GM18519 (cell line): ENCODE measurements around the gene ARF3.
A peak's percentile ranks its signal among the peaks of the same experiment; 100 is the strongest.
"Not testable (repeated sequence)": the region's sequence is repeated elsewhere in the genome, so short reads cannot be mapped to it uniquely, and the experiment has no call there.

Experiments used
- ATAC-seq: cut with Tn5 transposase; IDR thresholded peaks from one replicate; pipeline ENCODE4 v1.9.1; 2021; ENCODE audit warnings: mild to moderate bottlenecking, moderate library complexity; ENCODE audit not compliant: unreplicated experiment, low FRiP score

The ARF3 gene

DNA sequence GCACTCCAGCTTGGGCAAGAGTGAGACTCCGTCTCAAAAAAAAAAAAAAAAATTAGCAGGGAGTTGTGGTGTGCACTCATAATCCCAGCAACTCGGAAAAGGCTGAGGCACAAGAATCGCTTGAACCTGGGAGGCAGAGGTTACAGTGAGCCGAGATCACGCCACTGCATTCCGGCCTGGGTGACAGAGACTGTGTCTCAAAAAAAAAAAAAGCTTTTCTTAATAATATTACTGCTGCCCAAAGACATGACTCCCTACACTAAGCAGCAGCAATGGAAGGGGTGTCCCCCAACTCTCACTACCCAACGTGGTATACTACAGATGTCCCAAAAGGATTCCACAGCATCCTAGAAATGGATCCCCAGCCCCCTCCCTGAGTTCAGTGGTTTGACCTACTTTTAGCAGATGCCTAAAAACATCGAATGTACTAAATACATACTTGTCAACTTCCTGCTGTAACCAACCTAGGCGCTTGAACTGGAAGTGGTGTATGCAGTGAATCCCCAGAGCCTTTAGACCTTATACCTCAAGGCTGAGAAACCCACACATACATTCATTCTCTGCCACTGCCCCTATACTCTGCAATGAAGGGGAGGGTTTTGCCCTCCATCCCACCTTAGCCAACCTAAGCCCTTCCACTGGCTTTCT is 23.5 kb downstream of the ARF3 start:
- ATAC-seq, result no peak

DNA sequence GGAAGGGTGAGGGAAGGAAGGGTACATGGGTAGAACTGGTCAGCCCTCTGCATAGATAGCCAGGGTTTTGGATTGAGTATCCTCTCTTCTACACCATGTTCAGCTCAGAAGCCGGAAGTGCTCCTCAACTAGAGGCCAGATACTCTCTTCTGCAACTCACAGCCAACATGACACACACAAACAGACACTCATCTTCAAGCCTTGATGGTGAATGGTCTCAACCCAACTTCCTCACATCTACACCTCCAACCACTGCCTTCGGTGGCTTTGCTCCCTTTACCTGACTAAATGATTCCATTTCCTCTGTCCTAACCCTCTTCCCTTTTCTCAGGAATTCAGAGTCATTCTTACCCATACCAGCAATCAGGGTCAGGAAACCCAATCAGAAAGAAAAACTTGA is 24.4 kb downstream of the ARF3 start:
- ATAC-seq, result no peak

DNA sequence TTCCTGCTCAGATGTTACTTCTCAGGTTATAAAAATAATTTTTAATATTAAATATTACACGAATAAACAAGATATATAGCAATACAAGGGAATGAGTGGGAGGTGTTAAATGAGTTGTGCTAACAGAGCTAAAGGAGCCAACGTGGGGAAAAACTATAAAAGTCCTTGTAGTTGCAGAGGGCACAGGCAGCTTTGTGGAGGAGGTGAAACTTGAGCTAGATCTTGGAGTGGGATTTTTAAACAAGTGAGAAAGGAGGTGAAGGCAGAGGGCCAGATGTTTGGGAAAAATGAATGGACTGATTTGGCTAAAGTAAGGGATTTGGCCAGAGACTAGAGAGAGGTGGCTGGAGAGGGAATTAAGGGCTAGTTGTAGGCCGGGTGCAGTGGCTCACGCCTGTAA is 26.8 kb downstream of the ARF3 start:
- ATAC-seq, result no peak

DNA sequence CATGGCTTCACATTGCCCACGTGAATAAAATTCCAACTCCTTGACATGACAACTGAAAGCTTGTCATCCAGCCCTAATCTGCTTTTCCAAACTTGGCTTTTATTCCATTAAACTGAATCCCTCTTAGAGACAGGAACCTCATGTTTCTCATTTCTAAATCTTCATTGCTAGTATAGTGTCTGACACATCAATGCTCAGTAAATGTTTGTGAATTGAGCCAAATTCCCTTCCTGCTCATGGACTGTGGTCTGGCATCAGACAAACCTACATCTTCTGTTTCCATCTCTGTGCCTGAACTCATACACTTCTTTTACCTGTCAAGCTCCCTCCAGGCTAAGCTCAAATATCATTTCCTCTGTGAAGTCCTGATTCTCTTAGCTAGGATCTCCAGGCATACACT is 27.7 kb downstream of the ARF3 start:
- ATAC-seq, result no peak

DNA sequence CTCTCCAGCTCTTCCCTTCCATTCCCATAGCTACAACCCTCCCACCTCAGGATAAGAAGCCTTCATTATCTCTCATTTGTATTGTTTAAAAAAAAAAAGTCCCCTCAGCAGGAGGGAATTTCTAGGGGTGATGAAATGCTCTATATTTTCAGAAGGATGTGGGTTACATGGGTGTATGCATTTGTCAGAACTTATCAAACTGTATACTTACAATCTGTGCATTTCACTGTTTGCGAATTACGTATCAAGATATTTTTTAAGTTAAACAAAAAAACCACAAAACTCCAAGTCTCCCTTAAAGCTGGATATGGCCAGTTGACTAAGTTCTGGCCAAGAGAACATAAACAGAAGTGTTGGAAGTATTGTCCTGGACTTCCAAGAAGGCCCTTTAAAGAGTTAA is 30.0 kb downstream of the ARF3 start:
- no peak for ATAC-seq

DNA sequence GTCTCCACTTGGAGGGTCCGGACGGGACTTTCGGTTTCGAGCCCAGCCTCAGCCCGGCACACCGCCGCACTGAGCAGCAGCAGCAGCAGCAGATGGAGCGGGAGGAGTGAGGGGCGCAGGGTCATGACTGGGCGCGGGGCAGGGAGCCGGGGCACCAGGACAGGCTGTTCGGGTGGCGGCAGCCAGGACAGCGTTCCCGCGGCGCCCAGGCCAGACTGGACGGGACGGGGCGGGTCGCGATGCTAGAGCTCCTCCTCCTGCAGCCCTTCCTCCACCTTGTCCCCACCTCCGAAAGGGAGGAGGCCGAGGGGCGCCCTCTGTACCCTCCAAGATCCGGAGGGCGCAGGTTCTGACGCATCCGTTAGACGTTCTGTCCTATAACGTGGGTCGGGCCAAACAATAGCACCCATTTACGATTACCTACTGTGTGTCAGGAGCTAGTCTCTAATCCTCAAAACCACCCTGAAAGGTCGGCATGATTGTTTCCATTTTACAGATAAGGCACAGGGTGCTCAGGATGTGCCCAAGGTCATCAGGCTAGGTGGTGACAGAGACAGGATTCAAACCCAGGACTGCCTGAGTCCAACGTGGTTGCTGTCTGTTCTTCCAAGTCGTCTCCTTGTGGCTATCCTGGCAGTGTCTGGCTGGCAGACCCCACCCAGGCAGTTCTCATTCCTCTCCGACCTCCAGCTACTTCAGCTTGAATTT is 31.8 kb downstream of the ARF3 start, which contains the start of gene FKBP11:
Gene FKBP11, minus strand, starts transcription at position 189 of the 708 bp plus-strand sequence. Its CDS starts 64 bp downstream, at position 125.
- no peak for ATAC-seq

DNA sequence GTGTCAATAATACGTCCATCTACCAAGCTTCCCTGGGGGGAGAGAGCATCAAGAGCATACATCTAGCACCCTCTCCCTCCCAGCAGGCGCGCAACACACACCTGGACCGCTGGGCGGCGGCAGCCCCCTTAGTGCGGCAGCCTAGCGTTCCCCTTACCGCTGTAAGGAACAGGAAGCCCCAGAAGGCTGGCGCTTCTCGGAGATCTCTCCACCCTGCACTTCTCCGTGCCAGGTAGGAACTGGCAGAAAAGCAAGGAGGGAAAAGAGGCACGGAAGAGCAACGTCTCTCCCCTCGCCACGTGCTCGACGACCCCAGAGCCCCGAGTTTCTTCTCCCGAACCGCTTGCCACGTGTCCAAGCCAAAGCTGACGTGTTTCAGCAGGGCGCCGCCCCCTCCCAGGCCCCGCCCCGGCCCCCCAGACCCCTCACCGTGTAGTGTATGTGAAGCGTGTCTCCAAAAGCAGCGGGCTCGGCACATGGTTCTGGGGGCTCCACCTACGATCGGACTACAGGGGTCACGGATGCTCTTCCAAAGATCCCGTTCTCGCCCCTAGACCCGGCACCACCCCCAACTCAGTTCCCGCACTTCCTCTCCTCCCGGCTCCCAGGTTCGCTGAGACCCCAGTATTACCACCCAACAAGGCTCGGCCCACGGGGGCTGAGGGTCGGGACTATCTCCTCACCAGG is 32.5 kb downstream of the ARF3 start:
- ATAC-seq, result peak; percentile 70

DNA sequence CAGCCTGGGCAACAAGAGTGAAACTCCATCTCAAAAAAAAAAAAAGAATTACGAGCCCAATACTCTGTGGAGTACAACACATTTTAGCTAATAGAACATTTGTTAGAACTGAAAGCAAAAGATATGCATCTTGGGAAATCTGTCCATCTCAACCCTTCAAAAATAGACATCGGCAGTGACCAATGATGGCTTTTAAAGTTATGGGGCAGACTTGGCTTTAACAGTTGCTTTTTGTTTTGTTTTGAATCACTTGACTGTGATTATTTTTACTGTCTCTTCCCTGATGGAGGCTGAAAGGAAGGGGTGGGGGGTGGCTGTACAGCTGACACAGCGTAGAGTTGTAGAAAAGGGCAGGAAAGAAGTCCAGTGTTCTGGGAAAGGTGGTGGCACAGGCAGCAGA is 34.2 kb downstream of the ARF3 start:
- no peak for ATAC-seq

DNA sequence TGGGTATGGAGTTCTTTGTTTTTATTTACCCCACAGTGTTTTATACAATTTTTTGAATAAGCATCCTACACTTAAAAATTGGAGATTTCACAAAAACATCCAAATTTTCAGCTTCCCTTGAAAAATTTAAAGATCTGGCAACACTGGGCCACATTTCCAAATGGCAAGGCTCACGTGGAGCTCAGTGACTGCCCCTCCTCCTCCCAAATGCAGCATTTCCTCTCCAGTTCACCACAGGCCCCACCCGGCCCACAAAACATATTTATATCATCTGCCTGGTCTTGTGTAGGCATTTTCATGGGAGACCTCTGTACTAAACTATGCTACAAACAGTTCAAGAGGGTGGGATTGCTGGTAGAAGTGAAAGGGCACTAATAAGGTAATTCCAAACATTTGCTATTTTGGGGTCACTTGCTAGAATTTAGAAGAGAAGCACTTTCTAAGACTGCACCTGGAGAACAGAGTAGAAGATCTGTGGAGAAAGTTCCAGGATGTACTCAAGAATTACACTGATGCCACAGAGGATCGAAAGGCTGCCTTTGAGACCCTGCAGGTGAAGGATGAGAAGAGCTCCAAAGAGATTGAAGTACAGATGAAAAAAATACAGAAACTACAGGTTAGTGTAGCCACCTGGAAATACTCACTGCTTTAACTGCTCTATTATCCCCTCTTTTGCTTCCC is 39.3 kb downstream of the ARF3 start:
- ATAC-seq, result no peak

DNA sequence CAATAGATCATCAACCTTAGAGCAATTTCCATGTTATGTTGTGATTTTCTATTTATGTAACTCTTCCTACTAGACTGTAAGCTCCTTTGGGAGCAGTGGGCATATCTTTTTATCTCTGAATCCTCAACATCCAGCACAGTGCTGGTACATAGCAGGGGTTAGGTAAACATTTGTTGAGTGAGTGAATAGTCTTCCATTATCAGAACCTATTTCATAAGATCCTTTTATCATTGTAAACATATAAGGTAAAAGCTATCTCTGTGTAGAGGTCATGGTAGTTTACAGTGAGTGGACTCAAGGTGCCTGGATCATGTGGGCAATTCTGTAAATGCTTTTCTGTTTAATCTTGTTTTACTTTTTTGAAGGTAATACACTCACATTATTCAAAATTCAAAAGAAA is 47.1 kb downstream of the ARF3 start:
- ATAC-seq, result no peak

DNA sequence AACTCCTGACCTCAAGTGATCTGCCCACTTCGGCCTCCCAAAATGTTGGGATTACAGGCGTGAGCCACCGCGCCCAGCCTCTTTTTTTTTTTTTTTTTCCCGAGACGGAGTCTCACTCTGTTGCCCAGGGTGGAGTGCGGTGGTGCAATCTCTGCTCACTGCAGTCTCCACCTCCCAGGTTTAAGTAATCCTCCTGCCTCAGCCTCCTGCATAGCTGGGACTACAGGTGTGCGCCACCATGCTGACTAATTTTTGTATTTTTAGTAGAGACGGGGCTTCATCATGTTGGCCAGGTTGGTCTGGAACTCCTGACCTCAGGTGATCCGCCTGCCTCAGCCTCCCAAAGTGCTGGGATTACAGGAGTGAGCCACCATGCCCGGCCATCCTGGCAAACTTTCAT is 47.6 kb downstream of the ARF3 start:
- not testable (repeated sequence) for ATAC-seq

DNA sequence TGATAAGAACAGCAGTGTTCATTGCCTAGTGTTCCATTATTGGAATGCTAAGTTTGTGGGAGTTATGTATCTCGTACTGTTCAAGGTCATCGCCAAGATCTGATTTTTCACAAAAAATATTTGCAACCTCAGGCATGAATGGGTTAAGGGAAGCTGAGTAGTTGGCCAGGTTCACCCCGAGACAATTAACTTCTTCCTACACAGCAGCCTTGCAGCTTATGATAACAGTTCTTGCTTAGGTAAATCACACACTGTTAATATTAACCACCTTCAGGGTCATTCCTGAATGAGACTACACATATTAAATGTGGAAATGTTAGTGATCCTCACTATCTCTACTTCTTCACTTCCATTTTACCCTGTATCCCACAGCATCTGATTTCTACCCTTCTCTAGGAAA is 50.0 kb downstream of the ARF3 start:
- no peak for ATAC-seq

DNA sequence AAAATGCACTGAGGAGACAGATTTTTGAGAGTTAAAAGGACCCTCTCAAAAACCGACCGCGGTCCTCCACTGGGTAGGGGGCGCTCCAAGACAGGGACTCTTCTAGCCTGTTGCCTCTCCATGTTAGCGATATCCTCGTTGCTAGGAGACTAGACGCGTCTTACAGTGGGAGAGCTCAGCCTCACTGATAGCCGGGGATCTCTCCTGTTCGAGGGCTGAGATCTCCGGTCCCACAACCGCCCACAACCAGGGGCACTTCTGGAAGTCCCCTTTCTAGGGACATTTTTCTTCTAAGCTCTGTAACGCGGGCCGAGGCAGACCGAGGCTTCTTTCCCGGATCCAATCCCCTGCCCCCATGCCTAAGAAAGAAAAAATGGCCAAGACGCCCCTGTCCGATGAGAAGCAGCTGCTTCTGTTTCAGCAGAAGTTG is 53.3 kb downstream of the ARF3 start:
- no peak for ATAC-seq

DNA sequence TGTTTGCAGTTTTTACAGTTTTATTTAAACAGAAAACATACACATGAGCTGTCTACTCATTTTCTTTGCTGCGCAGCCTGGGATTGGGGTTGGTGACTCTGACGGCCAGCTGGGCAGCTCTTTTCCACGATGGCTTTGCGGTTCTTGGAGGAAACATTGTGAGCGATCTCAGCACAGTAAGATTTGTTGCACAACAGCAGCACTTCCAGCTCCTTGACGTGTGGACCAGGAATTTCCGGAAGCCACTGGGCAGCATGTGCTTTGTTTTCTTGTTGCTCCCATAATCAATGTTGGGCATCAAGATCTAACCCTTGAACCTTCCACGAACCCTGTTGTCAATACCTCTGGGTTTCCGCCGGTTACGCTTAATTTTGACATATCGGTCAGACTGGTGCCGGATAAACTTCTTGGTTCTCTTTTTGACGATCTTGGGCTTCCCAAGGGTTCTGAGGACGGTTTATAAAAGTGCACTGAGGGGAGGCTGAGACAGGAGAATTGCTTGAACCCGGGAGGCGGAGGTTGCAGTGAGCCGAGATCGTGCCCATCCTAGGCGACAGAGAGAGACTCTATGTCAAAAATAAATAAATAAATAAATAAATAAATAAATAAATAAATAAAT is 53.8 kb downstream of the ARF3 start:
- ATAC-seq, result no peak

DNA sequence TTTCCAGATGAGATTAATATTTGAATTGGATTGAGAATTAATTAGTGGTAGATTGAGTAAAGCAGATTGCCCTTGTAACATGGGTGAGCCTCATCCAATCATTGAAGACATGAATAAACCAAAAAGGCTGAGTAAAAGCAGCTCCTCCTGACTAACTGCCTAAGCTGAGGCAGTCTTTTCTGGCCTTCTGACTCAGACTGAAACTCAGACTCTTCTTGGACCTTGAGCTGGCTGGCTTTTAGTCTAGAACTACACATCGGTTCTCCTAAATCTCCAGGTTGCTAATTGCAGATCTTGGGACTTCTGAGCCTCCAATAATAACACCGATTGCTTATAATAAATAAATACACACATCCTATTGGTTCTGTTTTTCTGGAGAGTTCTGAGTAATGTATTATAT is 56.0 kb downstream of the ARF3 start:
- ATAC-seq, result no peak

DNA sequence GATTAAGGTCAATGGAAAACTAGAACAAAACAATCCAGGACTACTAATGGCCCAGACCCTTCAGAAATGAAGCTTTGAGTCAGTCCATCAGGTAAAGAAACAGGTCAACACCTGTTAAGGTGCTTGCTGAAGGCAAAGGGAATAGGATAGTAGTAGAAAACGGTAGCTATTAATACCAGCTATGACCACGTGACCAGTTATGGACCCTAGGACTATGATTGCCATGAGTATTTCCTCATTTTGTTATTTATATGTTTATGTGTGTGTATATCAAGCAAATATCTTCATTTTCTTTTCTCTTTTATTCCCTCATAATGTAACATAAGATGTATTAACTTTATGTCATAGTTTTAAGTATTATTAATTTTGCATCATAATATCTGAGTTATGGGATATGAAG is 57.6 kb downstream of the ARF3 start:
- ATAC-seq, result no peak

DNA sequence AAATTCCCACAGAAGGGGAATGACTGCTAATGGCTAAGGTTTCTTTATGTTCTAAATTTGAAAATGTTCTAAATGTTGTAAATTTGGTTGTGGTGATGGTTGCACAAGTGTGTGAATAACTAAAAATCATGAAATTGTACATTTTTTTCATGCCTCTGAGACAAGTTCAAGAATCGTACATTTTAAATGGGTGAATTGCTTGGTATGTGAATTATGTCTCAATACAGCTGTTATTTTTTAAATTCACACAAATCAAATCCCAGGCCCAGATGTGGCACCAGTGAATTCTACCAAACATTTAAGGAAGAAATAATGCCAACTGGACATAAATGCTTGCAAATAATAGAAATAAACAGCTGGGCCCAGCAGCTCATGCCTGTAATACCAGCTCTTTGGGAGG is 63.0 kb downstream of the ARF3 start:
- ATAC-seq, result no peak

DNA sequence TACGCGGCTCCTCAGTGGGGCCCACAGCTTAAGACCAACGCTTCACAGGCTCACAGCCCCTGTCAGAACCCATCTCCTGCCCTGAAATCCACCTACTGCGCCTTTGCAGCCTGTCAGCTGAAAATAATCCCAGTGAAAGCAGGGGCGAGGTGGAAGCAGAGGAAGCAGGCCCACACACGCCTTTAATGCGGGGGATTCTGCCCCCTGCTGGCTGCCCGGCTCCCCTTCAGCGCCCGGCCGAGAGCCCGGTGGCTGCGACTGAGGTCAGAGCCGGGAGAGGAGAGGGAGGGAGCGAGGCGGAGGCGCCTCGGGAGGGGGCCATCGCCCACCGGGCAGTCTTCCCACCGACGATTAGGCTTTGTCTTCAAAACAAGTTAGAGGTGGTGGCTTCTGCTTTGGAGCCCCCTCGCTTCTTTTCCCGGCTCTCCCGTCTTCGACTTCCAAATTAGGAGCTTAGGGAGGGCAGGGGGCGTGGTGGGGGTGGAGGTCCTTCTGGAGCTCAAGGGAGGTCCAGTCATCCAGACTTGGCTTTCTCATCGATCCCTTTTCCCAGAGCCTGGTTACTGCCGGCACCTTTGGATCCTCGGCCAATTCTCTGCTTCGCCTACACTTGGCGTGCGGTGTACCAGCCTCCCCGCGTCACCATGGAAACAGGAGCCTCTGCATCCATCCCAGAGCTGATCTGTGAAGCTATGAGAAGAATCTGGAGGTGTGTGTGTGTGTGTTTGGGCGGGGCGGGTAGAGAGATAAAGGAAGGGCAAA is 66.4 kb downstream of the ARF3 start:
- ATAC-seq, result no peak

DNA sequence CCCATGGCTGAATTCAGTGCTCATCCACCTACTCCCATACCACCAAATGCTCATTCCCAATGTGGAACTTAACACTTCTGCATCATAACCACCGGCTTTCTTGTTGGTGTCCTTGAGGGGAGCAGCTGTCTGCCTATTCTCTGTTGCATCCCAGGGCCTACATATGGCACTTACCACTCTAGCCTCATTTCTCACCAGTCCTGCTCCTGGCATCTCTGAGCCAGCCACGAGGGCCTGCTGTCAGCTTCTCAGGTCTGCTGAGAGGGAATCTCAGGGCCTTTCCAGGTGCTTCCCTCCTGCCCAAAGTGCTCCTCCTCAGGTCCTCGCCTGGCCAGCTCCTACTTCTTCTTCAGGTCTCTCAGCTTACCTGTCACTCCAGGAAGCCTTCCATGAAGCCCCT is 67.6 kb downstream of the ARF3 start:
- no peak for ATAC-seq
